A549 treated with AZD2906 at 1 μM for 4 hours (cell line): Measurements from ENCODE around the gene MRPL32. TPM values are rescaled to one million over a fixed set of nuclear protein-coding genes. Genes with fewer than 3 reads are reported as not detected.

Source experiments
- total RNA-seq: library from RNA; stranded (reverse); fragments of 200-300 nt; extraction: Qiagen RNA extraction; gene quantifications from 5 replicates; pipeline ENCODE4 v1.2.3, GENCODE V29; 2022

Gene MRPL32
- total RNA-seq = 70.3 to 79.7 TPM (median 72.7 TPM) in 5 replicates

DNA sequence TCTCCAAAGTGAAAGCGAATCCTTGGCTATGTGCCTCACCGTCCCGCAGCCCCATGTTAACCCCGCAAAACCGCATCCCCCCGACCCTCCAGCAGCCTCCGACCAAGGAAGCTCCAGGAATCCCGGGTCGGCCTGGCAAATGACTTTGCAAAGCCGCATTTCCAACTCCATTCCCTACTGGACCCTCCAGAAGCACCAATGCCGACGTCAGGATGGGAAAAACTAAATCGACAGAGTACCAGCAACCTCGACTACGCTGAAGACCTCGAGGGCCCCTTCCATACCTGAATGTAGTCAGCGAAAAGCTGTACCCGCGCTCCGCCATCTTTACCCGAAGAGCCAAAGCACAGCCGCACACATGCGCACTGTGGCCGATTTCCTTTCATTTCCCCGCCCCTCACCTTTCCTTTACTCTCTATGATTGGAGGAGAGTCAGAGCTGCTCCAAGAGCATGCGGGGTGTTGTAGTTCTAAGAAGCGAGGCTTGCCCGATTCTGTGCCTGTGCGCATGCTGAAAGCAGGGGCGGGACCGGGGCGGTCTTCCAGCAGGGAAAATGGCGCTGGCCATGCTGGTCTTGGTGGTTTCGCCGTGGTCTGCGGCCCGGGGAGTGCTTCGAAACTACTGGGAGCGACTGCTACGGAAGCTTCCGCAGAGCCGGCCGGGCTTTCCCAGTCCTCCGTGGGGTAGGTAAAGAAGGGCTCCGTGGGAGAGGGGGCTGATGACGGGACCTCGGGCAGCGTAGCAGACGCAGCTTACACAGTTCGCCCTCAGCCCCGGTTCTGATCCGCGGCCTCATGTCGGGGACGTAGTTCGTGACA, at the start of gene MRPL32, which contains the start of gene PSMA2:
MRPL32 (plus strand) TSS at position 543 of the 818 bp plus-strand sequence; CDS start at position 554, 11 bp downstream.
PSMA2 (minus strand) TSS at position 341 of the 818 bp plus-strand sequence; CDS start at position 325, 16 bp downstream.

DNA sequence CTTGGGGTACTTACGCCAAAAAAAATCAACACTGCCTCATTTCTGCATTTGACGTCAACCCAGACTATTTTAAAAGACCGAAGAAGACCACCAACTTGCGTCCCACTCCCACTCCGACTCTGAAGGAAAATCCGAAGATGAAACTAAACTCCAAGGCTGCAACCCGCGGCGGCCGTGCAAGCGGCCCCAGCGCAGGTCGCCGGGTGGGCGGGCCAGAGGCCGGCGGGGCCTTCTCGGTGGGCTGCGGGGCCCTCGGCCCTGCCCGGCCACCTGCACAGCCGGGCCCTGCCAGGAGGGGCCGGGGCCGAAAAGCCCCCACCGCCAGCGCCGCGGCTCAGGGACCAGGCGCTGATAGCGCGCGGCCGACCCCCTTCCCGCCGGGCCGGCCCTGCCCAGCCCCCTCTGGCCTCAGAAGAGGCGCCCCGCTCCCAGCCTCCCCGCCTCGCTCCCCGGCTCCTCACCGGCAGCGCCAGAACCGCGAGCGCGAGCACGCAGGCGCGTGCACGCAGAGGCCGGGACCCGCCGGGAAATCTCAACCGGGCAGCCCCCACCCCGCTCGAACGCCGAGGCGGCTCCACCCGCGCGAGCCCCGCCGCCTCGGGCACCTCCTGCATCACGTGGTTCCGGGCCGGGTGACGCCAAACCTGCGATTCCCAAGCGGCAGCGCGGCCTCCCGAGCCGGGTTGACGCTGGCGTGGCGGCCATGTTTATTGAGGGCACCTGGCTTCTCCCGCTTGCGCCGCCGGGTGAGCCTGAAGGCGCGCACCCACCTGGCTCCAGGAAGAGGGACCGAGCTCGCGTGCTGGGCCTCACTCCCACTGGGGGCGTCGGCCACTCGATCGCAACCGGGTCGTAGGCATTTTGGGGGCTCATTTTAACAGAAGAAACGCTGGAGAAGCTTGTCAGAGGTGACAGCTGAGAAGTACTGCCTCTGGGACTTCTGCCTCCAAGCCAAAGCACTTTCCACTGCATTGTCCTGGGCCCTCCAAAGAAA, 20.4 kb upstream of the MRPL32 start, which contains the start of gene C7orf25:
C7orf25 (minus strand) TSS at position 617 of the 994 bp plus-strand sequence. CDS start 1,170 bp downstream, outside the sequence.

Other genes starting within 250 kb of the MRPL32 start
- gene C7orf25, start 20.3 kb upstream of the MRPL32 start, total RNA-seq = 1.3 to 3.3 TPM (median 2.0 TPM) in 5 replicates
- gene PSMA2, start 202 bp upstream of the MRPL32 start, total RNA-seq = 176 to 198 TPM (median 188 TPM) in 5 replicates
- 15.3 to 20.0 TPM (median 18.4 TPM) in 5 replicates for gene HECW1, start 180.3 kb downstream of the MRPL32 start, total RNA-seq